ENCODE measurements around the gene IFNA1. TPM values are rescaled to one million over a fixed set of nuclear protein-coding genes. Genes with fewer than 3 reads are reported as not detected.
"Not testable (repeated sequence)": the region's sequence is repeated elsewhere in the genome, so short reads cannot be mapped to it uniquely, and the experiment has no call there.

IFNA1 gene
- total and polyA plus RNA-seq, 8 donors, result not detected

DNA sequence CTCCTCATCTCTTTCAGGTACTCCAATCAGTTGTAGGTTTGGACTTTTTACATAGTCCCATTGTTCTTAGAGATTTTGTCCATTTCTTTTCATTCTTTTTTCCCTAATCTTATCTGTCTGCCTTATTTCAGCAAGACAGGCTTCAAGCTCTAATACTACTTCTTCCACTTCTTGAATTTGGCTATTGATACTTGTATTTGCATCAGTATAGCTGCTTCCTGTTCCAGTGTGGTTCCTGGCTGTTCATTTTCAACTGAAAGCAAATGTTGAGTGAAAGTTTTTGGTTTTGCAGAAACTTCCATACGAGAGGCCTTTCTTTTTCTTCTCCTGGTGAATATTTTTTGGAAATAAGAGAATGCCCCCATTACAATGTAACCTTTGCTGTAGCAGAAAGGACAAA is 12.0 kb upstream of the IFNA1 start:
- Histone ChIP-seq H3K27me3 (peaks cover 0 to 21% of the 10 kb centered on the region in 2 donors), H3K4me1 (no peaks in the 10 kb centered on the region), H3K9me3 (no peaks in the 10 kb centered on the region), H3K36me3 (no peaks in the 10 kb centered on the region), H3K4me3 (no peak overlapping the region), H3K27ac (no peak overlapping the region)
- TF ChIP-seq, protein P1, sequence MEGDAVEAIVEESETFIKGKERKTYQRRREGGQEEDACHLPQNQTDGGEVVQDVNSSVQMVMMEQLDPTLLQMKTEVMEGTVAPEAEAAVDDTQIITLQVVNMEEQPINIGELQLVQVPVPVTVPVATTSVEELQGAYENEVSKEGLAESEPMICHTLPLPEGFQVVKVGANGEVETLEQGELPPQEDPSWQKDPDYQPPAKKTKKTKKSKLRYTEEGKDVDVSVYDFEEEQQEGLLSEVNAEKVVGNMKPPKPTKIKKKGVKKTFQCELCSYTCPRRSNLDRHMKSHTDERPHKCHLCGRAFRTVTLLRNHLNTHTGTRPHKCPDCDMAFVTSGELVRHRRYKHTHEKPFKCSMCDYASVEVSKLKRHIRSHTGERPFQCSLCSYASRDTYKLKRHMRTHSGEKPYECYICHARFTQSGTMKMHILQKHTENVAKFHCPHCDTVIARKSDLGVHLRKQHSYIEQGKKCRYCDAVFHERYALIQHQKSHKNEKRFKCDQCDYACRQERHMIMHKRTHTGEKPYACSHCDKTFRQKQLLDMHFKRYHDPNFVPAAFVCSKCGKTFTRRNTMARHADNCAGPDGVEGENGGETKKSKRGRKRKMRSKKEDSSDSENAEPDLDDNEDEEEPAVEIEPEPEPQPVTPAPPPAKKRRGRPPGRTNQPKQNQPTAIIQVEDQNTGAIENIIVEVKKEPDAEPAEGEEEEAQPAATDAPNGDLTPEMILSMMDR (IDR thresholded peaks at IDR 0.05), result no peak
- DNase-seq, result no peak
- intact Hi-C loops (cut with DNase I), result no loop called here
- no peak for ATAC-seq

DNA sequence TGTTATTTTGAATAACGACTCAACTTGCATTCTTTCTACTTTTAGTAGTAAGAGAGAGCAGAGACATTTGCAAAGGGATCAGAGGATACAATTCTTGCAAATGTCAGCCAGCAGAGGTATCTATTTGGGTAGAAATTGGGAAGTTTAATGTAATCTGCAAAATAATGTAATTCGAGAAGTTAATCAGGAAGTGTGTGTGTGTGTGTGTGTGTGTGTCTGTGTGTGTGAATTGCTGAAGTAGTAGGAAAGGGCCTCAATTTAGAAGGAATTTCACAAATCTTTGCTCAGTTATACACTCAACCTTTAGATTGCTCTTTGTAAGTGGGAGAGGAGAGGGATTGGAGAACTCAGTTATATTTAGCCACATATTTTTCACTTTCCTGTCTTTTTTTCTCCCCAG is 11.0 kb upstream of the IFNA1 start:
- no peaks in the 10 kb centered on the region for H3K4me1 ChIP-seq
- intact Hi-C loops (cut with DNase I), result no loop called here
- no peak for ATAC-seq
- no peak overlapping the region for H3K27ac ChIP-seq
- no peak for DNase-seq
- TF ChIP-seq, protein P1 (IDR thresholded peaks at IDR 0.05), result no peak
- no peaks in the 10 kb centered on the region for H3K36me3 ChIP-seq
- H3K27me3 ChIP-seq, result peaks cover 0 to 21% of the 10 kb centered on the region in 2 donors
- no peaks in the 10 kb centered on the region for H3K9me3 ChIP-seq
- H3K4me3 ChIP-seq, result no peak overlapping the region

DNA sequence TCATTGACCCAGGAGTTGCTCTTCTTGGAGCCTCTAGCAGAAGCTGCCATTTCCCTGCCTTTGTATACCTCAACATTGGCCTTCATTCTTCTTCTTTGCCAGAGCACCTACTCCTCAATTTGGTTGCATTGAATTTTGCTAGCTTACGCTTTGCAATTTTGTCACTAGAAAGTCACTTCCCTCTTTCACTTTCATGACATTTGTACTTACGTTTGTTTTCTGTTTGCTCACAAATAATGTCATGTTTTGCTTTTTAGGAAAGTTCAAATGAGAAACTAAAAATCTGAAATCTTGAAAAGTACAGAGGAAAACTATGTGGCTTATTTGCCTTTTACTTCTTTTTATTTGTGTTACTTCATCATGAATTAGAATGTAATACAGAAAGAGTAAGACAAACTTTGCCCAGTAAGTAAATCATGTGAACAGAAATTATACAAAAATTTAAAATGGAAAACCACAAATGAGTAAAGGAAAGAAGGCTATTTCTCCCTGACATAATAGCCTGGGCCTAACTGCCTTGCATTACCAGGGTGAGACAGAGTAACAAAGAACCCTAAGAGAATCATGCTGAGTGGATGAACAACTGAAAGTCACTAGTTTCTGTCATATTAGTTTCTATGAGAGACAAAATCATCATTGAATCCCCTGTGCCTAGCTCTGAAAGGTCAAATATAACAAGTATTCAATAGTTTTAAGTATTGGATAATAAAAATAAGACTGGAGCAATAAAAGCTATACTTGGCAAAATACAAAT is 7.4 kb upstream of the IFNA1 start:
- DNase-seq, result no peak
- no peak overlapping the region for H3K4me3 ChIP-seq
- no peaks in the 10 kb centered on the region for H3K9me3 ChIP-seq
- H3K36me3 ChIP-seq, result no peaks in the 10 kb centered on the region
- no peaks in the 10 kb centered on the region for H3K4me1 ChIP-seq
- no peak overlapping the region for H3K27ac ChIP-seq
- TF ChIP-seq, protein P1 (IDR thresholded peaks at IDR 0.05), result no peak
- ATAC-seq, result no peak
- peaks cover 0 to 19% of the 10 kb centered on the region in 2 donors for H3K27me3 ChIP-seq
- intact Hi-C loops (cut with DNase I), result no loop called here

DNA sequence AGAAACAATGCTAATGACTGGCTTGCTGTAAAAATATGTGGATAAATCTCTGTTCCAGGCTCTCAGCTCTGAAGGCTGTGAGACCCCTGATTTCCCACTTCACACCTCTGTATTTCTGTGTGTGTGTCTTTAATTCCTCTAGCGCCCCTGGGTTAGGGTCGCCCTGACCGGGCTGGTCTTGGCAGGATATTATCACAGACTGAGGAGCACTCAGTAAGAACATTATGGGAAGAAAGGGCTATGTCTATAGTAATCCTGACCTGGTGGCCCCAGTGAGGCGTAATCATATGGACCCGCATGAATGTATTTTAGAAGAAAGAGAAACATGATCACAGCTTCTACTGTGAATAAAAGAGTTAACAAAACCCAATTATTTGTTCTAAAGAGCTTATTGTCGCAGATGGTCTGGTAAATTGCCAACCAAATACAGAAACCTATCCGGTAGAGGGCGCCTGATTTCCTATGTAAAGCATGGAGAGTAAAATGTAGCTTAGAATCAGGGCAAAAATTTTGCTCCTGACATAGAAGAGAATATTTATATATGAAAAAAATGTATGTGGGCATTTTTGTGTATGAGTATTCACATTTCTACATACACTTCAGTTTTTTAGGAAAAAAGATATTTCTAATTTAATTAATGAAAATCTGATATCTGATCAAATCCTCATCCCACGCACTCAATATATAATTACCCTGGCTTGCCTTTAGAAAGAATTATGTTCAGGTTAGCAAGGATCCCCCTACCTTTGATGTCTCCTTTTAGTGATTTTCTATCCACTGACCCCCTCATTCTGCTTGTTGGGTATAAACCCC is 5.8 kb upstream of the IFNA1 start:
- no peak overlapping the region for H3K27ac ChIP-seq
- no peaks in the 10 kb centered on the region for H3K9me3 ChIP-seq
- DNase-seq (peak in 2 of 4 donors; percentile 6 to 22), ATAC-seq (no peak)
- H3K27me3 ChIP-seq, result peaks cover 0 to 22% of the 10 kb centered on the region in 2 donors
- H3K36me3 ChIP-seq, result no peaks in the 10 kb centered on the region
- H3K4me1 ChIP-seq, result no peaks in the 10 kb centered on the region
- no peak overlapping the region for H3K4me3 ChIP-seq
- TF ChIP-seq, protein P1 (IDR thresholded peaks at IDR 0.05), result peak in 1 of 2 donors; percentile 24
- intact Hi-C loops (cut with DNase I), result no loop called here

DNA sequence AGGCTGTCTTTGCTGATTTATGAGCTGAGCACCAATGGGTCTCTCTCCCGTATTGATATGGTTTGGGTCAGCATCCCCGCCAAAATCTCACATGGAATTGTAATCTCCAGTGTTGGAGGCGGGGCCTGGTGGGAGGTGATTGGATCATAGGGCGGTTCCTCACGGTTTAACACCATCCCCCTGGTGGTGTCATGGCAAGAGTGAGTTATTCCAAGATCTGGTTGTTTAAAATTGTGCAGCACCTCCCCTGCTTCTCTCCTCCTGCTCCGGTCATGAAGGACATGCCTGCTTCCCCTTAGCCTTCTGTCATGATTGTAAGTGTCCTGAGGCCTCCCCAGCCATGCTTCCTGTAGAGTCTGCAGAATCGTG is 5.2 kb upstream of the IFNA1 start:
- intact Hi-C loops (cut with DNase I); H3K36me3 ChIP-seq; DNase-seq; H3K9me3 ChIP-seq; H3K27ac ChIP-seq; ATAC-seq; H3K4me1 ChIP-seq; H3K4me3 ChIP-seq: not testable (repeated sequence)
- peaks cover 0 to 22% of the 10 kb centered on the region in 2 donors for H3K27me3 ChIP-seq
